Muscle of leg (tissue), 11 donors: ENCODE results near the gene HOXA3. TPM values are rescaled to one million over a fixed set of nuclear protein-coding genes. Genes with fewer than 3 reads are reported as not detected.

Experiments used
- DNase-seq: peaks from one replicate; pipeline ENCODE4 v3.0.0; 2013
- H3K27ac ChIP-seq: one replicate; pipeline ENCODE4 v1.5.1; 2013; ENCODE audit warnings: mild to moderate bottlenecking, low read length, control low read depth
- H3K27me3 ChIP-seq: one replicate; pipeline ENCODE4 v1.6.1; 2013; ENCODE audit warnings: low read length; ENCODE audit not compliant: control insufficient read depth, insufficient read depth
- H3K36me3 ChIP-seq: one replicate; pipeline ENCODE4 v1.6.1; 2013; ENCODE audit warnings: low read length; ENCODE audit not compliant: control insufficient read depth, insufficient read depth
- H3K4me1 ChIP-seq: one replicate; pipeline ENCODE4 v1.6.1; 2013; ENCODE audit warnings: low read length; ENCODE audit not compliant: control insufficient read depth, insufficient read depth
- H3K4me3 ChIP-seq: one replicate; pipeline ENCODE4 v1.5.1; 2013; ENCODE audit warnings: low read length, control low read depth
- H3K9me3 ChIP-seq: replicated peaks from 2 replicates; pipeline ENCODE4 v1.6.1; 2013; ENCODE audit warnings: low read depth, low read length; ENCODE audit not compliant: control insufficient read depth
- WGBS: methylation state at CpG from one replicate; pipeline ENCODE4 v1.1.5; 2013; ENCODE audit warnings: missing lambda C conversion rate; ENCODE audit not compliant: insufficient coverage; 5-methylcytosine and 5-hydroxymethylcytosine counted together
- polyA plus RNA-seq, 8 donors: library from polyadenylated mRNA; unstranded; fragments of 120-200 nt; gene quantifications; one replicate each; pipeline versions ENCODE4 v1.2.1 to v1.2.3, GENCODE V29; 2013; ENCODE audit warnings: inconsistent platforms in 1 of 8, low replicate concordance in 1 of 8; ENCODE audit not compliant: insufficient read length in 8 of 8, insufficient read depth in 1 of 8
- total RNA-seq: library from RNA; stranded (reverse); fragments of 120-200 nt; gene quantifications from one replicate; pipeline ENCODE4 v1.2.4, GENCODE V29; 2013

Gene HOXA3
- total and polyA plus RNA-seq, 9 donors, result 4.7 to 12.5 (median 9.3) TPM

- Histone ChIP-seq H3K9me3 (no peaks in the 10 kb centered on the region), H3K4me1 (peaks cover 79% of the 10 kb centered on the region), H3K27me3 (peaks cover 52% of the 10 kb centered on the region), H3K36me3 (peaks cover 28% of the 10 kb centered on the region), H3K4me3 (peak within 1 kb of the TSS; percentile 79), H3K27ac (peak within 1 kb of the TSS; percentile 94)
- peak; percentile 84 for DNase-seq
- WGBS, result 19% methylated on average over 63 of the region's 63 CpGs
Observed at GRCh38 chr7:27147199-27148030, 5.0 kb downstream of the HOXA3 start, which contains the start of gene HOXA6. Gene HOXA6 (minus strand): TSS chr7:27147774. CDS start chr7:27147749, 25 bp downstream.

- Histone ChIP-seq H3K4me3 (peak overlapping the region; percentile 79), H3K9me3 (no peaks in the 10 kb centered on the region), H3K36me3 (peaks cover 35% of the 10 kb centered on the region), H3K27ac (peak overlapping the region; percentile 94), H3K4me1 (peaks cover 72% of the 10 kb centered on the region), H3K27me3 (peaks cover 47% of the 10 kb centered on the region)
- WGBS, result 78% methylated on average over 4 of the region's 5 CpGs
- peak; percentile 48 for DNase-seq
Observed at GRCh38 chr7:27146491-27147198, 5.7 kb downstream of the HOXA3 start.

- H3K4me1 ChIP-seq, result peaks cover 65% of the 10 kb centered on the region
- H3K4me3 ChIP-seq, result no peak overlapping the region
- H3K9me3 ChIP-seq, result no peaks in the 10 kb centered on the region
- H3K36me3 ChIP-seq, result peaks cover 37% of the 10 kb centered on the region
- WGBS, result 60% methylated on average over 1 of the region's 11 CpGs
- peak overlapping the region; percentile 94 for H3K27ac ChIP-seq
- DNase-seq, result no peak
- peaks cover 40% of the 10 kb centered on the region for H3K27me3 ChIP-seq
Observed at GRCh38 chr7:27145914-27146412, 6.4 kb downstream of the HOXA3 start.

- Histone ChIP-seq H3K27ac (peak overlapping the region; percentile 59), H3K9me3 (no peaks in the 10 kb centered on the region), H3K4me3 (no peak overlapping the region), H3K27me3 (peaks cover 37% of the 10 kb centered on the region), H3K36me3 (peaks cover 40% of the 10 kb centered on the region), H3K4me1 (peaks cover 66% of the 10 kb centered on the region)
- DNase-seq, result no peak
- 71% methylated on average over 42 of the region's 47 CpGs for WGBS
Observed at GRCh38 chr7:27145165-27145913, 7.0 kb downstream of the HOXA3 start.

- WGBS, result 44% methylated on average over 31 of the region's 31 CpGs
- Histone ChIP-seq H3K27ac (peak overlapping the region; percentile 59), H3K36me3 (peaks cover 40% of the 10 kb centered on the region), H3K4me3 (peak overlapping the region; percentile 5), H3K4me1 (peaks cover 62% of the 10 kb centered on the region), H3K27me3 (peaks cover 37% of the 10 kb centered on the region), H3K9me3 (no peaks in the 10 kb centered on the region)
- no peak for DNase-seq
Observed at GRCh38 chr7:27144781-27145164, 7.6 kb downstream of the HOXA3 start.

GRCh38 chr7:27143950-27144780 lies 8.2 kb downstream of the HOXA3 start:
- Histone ChIP-seq H3K36me3 (peaks cover 40% of the 10 kb centered on the region), H3K4me1 (peaks cover 60% of the 10 kb centered on the region), H3K27ac (peak overlapping the region; percentile 59), H3K4me3 (peak overlapping the region; percentile 21), H3K27me3 (peaks cover 37% of the 10 kb centered on the region), H3K9me3 (no peaks in the 10 kb centered on the region)
- 69% methylated on average over 21 of the region's 40 CpGs for WGBS
- no peak for DNase-seq

GRCh38 chr7:27143023-27143949 lies 9.1 kb downstream of the HOXA3 start, which contains the start of gene HOXA5:
Gene HOXA5 (minus strand): TSS chr7:27143681. CDS start chr7:27143607, 74 bp downstream.
- Histone ChIP-seq H3K27me3 (peaks cover 36% of the 10 kb centered on the region), H3K27ac (peak within 1 kb of the TSS; percentile 84), H3K36me3 (peaks cover 40% of the 10 kb centered on the region)

GRCh38 chr7:27142580-27143022 lies 9.8 kb downstream of the HOXA3 start:
- Histone ChIP-seq H3K27me3 (peaks cover 32% of the 10 kb centered on the region), H3K4me1 (peaks cover 52% of the 10 kb centered on the region), H3K27ac (peak overlapping the region; percentile 84), H3K4me3 (peak overlapping the region; percentile 54), H3K36me3 (peaks cover 40% of the 10 kb centered on the region), H3K9me3 (no peaks in the 10 kb centered on the region)
- 67% methylated on average over 20 of the region's 29 CpGs for WGBS
- DNase-seq, result no peak

More at GRCh38 chr7:27143023-27143949, 9.1 kb downstream of the HOXA3 start, which contains the start of gene HOXA5:
- no peaks in the 10 kb centered on the region for H3K9me3 ChIP-seq
- peak; percentile 88 for DNase-seq
- 37% methylated on average over 78 of the region's 86 CpGs for WGBS
- peak within 1 kb of the TSS; percentile 54 for H3K4me3 ChIP-seq
- H3K4me1 ChIP-seq, result peaks cover 58% of the 10 kb centered on the region
